ENCODE measurements around the gene OPTC.

GRCh38 chr1:203524152-203524551, 30.2 kb downstream of the OPTC start:
- TF ChIP-seq RAD21 (CRISPR knock-in tag; IDR thresholded peaks at IDR 0.05) (no peak), ARID3A (IDR thresholded peaks at IDR 0.05; ENCODE audit: low read depth, low read length) (no peak), ZNF160 (CRISPR knock-in tag; IDR thresholded peaks at IDR 0.05) (no peak), MEIS2 (CRISPR knock-in tag; IDR thresholded peaks at IDR 0.05) (no peak), UBTF (CRISPR knock-in tag; IDR thresholded peaks at IDR 0.05) (no peak), HOMEZ (CRISPR knock-in tag; IDR thresholded peaks at IDR 0.05; ENCODE audit: low read depth) (no peak), BORCS8-MEF2B (CRISPR knock-in tag; IDR thresholded peaks at IDR 0.05) (no peak), HMGXB4 (CRISPR knock-in tag; IDR thresholded peaks at IDR 0.05; ENCODE audit: borderline replicate concordance in 1 of 2, low read depth in 1 of 2) (no peak), ZNF138 (CRISPR knock-in tag; IDR thresholded peaks at IDR 0.05; ENCODE audit: low read depth) (no peak)

Measured in HepG2 (cell line).